Erythroblast (primary cell): ENCODE data around the gene DUT.

Source experiments
- GATA1 ChIP-seq: IDR thresholded peaks from 2 replicates; pipeline ENCODE4 v1.6.1; 2011; ENCODE audit warnings: low read depth, mild to moderate bottlenecking, control low read depth, low read length, moderate library complexity
- POLR2A ChIP-seq: IDR thresholded peaks from 2 replicates; pipeline ENCODE4 v1.6.1; 2011; ENCODE audit warnings: mild to moderate bottlenecking, low read length

DNA sequence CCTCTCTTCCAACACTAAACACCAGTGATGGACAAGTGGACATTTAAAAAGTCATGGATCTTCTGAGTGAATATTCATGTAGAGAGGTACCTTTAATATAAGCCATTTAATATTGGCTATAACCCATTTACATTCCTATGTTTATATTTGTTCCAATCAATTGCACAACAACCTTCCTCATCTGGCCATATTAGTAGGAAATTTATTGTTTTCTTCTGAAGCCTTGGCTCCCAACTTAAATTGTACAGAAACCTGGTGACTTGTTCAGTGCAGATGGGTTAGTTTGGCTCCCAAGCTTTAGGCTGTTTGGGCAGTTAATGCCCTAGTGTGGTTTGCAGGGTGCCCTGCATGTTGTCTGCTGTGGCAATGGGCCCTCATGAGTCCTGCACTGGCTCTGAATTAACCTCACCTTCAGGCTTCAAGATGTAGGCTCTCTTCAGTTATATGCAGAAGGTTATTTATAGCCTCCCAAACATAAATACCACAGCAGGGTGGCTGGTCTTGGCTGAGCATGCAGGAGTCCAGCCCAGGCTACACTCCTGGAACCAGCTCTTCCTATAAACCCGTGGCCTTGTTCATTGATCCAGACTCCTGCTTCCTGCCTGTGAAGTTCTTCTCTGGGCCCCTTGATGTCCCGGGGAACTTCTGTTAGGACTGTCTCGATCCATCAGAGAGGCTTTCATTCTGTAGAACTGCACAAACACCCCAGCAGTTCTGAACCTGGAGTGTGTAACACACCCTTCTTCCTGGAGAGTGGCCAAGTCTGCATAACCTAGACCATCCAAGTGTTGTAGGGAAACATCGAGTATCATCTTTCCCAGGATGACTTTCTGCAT is 57.0 kb downstream of the DUT start:
- TF ChIP-seq POLR2A (no peak), GATA1 (no peak)
